Stimulated activated CD4-positive, alpha-beta T cell treated with anti-CD3 and anti-CD28 coated beads, TNF-alpha, amount 100 ng/mL, for 1 hour (primary cell): ENCODE results near the gene KCNN1.
"Not testable (repeated sequence)": the region's sequence is repeated elsewhere in the genome, so short reads cannot be mapped to it uniquely, and the experiment has no call there.

Experiments
- DNase-seq, 3 donors: peaks; one replicate each; pipeline ENCODE4 v3.0.0-alpha.2; 2020; ENCODE audit warnings: low read depth in 3 of 3, low spot score in 1 of 3

The KCNN1 gene

DNA sequence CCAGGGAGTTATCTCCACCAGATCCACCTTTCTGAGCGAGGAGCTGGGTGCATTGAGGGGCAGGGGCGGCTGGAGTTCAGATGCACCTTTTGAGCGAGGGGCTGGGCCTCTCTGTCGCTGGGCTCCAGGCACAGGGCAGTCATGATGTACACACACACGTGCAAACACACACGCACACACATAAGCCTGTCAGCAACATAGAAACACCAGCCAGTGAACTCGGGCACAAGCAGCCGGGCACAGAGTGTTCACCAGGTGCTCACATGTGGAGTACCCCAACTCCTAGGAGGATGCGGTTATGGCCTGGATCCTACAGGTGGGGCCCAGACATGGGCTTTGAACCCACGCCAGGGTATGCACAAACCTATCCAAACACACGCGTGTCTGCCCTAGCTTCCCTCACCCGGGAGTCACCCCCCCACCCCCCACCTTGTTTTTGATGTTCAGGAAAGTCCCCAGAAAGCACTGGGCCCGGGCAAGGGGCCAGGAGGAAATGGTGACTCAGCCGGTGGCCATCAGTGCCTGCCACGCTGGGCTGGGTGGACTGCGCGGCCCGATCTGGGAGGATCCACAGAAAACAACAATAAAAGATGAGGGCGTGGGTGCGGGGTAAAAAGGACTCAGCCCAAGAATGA lies 54.3 kb downstream of the KCNN1 start:
- DNase-seq, result peak in 2 of 3 donors; percentile 70 to 73

DNA sequence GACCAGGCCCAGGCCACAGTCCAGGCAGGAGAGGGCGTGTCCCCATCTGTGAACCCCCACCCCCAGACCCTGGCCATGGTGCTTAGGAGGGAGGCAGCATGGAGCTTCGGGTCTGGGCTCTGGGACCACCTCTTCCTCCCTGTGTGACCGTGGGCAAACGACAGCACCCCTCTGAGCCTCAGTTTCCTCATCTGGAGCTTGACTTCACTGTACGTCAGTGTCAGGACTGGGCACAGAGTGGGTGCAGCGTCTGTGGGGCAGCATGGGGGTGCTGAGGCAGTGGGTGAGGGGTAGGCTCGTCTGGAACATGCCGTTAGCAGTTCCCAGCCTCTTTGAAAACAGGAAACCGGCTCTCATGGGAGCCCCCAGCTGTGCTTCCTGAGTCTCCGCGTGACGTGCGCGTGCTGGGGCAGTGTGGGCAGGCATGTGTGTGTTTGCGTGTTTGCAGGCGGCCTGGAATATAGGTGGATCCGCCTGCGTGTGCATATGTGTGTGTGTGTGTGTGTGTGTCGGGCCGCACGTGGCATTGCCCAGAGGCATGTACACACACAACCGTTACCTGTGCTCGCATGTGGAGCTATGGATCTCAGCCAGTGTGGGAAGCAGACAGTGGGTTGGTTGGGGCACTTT lies 56.8 kb downstream of the KCNN1 start:
- peak in 1 of 3 donors; percentile 49 for DNase-seq

- DNase-seq, result no peak
Measured at GRCh38 chr19:18027151-18027550, 60.2 kb downstream of the KCNN1 start.

- DNase-seq, result no peak
Measured at GRCh38 chr19:18029617-18030338, 62.9 kb downstream of the KCNN1 start.

- not testable (repeated sequence) for DNase-seq
Measured at GRCh38 chr19:18031401-18031800, 64.5 kb downstream of the KCNN1 start.

DNA sequence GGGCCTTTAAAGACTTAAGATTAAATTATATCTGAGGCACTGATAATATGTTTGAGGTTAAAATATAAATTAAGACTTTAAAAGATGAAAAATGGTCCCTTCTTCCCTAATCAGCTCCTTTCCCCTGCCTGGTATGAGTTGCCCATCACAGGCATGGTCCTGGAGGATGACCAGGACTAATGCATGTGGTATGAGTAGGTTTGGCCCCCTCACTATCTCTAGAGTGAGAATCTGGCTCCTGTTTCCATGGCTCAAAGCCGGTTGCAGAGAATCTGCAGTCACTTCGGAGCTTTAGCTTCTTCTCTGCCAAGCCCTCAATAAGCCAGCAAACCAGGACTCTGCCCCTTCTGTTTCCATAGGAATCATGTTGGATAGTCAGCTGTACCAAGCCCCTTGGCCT lies 65.2 kb downstream of the KCNN1 start:
- DNase-seq, result not testable (repeated sequence)

GRCh38 chr19:18041054-18041453 lies 74.1 kb downstream of the KCNN1 start:
- DNase-seq, result no peak

- DNase-seq, result no peak
Measured at GRCh38 chr19:18043676-18044075, 76.8 kb downstream of the KCNN1 start.

GRCh38 chr19:18044825-18045304 lies 78.0 kb downstream of the KCNN1 start:
- peak; percentile 62 to 72 (median 69) for DNase-seq

- no peak for DNase-seq
Measured at GRCh38 chr19:18045307-18046050, 78.6 kb downstream of the KCNN1 start.

DNA sequence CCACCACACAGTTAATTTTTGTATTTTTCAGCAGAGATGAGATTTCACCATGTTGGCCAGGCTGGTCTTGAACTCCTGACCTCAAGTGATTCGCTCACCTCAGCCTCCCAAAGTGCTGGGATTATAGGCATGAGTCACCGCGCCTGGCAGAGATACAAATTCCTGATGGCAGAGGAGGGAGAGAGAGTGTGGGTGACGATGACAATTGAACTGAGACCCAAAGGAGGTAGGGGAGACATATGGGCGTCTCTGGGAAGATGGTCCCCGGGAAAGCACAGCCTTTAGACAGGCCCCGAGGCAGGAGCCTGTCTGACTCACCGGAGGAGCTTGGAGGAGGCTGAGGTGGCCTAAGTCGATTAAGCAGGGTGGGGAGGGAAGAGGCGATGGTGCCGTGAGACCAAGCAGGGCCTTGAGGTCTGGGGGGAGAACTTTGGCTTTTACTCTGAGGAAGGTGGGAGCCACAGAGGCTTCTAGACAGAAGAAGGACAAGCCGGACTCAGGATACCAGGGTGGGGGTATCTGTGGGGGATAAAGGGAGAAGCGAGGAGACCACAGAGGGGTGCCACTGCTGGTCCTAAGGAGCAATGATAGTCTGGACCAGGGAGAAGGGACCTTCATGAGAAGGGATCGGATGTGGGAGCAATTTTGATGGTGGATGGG lies 79.3 kb downstream of the KCNN1 start:
- DNase-seq, result no peak

DNA sequence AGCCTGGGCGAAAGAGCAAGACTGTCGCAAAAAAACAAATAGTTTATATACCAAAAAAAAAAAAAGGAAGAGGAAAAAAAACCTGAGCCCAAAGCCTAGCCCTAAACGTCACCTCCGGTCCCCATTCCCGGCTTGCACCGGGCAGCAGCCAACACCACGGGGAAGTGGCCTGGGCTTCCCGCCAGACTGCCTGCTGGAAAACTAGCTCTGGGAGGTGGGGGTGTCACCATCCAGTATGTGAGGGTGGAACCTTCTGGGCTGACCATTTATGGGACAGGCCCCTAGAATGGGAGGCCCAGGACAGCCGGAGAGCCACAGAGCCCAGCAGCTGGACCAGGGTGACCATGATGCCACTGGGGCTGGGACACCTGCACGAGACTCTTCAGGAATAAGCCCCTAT lies 82.5 kb downstream of the KCNN1 start:
- no peak for DNase-seq
